GM12874 (cell line): ENCODE results near the gene DAGLA.

Experiments
- CTCF ChIP-seq: IDR thresholded peaks from 2 replicates; pipeline ENCODE4 v1.5.1; 2011; ENCODE audit warnings: low read depth, mild to moderate bottlenecking, control low read depth, low read length, moderate library complexity; ENCODE audit not compliant: insufficient read depth

DAGLA gene

GRCh38 chr11:61736310-61736709 lies 56.1 kb downstream of the DAGLA start:
- TF ChIP-seq CTCF: no peak

- peak; percentile 52 for TF ChIP-seq CTCF
Observed at GRCh38 chr11:61737131-61737530, 56.9 kb downstream of the DAGLA start.

GRCh38 chr11:61737636-61738386 lies 57.6 kb downstream of the DAGLA start:
- TF ChIP-seq CTCF: 0 out of 2 replicates have a peak, but pooled peaks have one; percentile 10

GRCh38 chr11:61738776-61739175 lies 58.6 kb downstream of the DAGLA start:
- TF ChIP-seq CTCF: no peak

- TF ChIP-seq CTCF: no peak
Observed at GRCh38 chr11:61739413-61739812, 59.2 kb downstream of the DAGLA start.

GRCh38 chr11:61739966-61740365 lies 59.8 kb downstream of the DAGLA start:
- TF ChIP-seq CTCF: no peak

DNA sequence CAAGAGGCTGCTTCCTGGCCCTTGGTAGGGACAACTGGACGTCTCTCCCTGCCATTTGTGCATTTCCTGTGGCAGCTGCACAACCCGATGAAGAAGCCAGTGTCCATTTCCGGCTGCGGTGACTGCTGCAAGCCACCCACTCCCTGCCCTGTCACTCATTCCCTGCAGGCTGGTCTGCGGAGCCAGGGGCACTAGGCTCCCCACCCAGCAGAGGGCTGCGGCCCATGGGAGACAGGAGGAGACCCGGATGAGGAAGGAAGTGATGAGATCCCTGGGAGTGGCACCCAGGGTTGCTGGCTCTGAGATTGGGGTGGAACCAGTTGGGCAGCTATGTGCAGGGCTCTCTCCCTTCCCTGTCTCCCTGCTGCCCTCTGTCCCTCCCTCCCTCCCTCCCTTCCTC lies 62.2 kb downstream of the DAGLA start:
- no peak for TF ChIP-seq CTCF
